HG02840 (cell line): Measurements from ENCODE around the gene SERTAD2.
A peak's percentile ranks its signal among the peaks of the same experiment; 100 is the strongest.

Source experiments
- ATAC-seq: cut with Tn5 transposase; IDR thresholded peaks from one replicate; pipeline ENCODE4 v1.9.1; 2021; ENCODE audit warnings: mild to moderate bottlenecking, moderate library complexity, moderate number of reproducible peaks; ENCODE audit not compliant: unreplicated experiment, low FRiP score

The SERTAD2 gene

DNA sequence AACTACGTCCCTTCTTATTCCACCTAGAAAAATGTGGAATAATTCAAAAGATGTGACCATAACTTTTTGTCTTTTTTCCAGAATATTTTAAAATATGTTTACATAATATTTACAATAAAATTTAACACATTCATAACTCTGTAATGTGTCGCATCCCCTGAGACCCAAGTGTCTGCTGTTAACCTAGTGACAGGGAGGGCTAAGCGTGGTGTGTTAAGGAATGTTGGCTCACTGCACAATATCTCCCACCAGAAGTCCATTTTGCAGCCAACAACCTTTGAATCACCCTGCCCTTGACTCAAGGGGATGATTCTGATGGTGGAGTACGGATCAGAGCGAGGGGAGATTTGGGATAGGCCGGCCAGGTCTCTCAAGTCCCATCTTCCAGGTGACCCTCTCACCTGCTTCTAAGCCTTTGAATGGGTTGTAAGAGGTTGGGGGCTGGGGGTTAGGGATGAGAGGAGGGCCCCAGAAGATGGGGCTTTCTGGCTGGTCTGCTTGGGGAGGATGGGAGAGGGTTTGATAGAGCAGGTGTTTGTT lies 43.3 kb downstream of the SERTAD2 start:
- no peak for ATAC-seq

DNA sequence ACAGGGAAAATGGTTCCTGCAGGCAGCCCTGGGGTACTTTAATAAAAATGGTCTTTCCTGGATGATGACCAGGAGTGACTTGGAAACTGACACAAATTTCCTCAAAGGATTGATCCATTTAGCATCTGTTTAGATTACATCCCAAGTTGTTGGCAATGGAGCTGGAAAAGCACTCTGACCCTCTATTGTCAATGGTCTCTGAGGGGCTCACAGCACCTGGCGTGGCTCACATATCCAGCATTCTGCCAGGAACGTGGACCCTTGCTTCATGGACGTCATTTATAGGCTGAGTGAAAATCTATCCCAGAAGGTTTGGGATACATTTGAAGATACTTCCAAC lies 43.8 kb downstream of the SERTAD2 start:
- no peak for ATAC-seq

- ATAC-seq = peak; percentile 37
Observed at GRCh38 chr2:64609227-64609941, 44.3 kb downstream of the SERTAD2 start.

DNA sequence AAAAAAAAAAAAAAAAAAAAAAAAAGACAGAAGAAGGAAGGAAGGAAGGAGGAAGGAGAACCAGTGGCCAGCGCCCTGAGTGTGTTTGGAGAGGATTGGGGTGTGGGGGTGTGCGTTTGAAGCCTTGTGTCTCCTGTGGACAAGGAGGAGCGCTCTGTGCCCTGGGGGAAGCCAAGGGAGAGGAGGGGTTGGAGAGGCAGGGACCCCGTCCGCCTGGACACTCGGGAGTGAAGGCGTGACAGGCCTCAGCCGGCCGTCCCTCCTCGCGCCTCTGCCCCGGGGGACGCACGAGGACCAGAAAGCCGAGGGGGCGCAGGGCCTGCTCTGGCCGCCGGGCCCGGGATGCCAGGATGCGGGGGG lies 44.9 kb downstream of the SERTAD2 start:
- no peak for ATAC-seq

DNA sequence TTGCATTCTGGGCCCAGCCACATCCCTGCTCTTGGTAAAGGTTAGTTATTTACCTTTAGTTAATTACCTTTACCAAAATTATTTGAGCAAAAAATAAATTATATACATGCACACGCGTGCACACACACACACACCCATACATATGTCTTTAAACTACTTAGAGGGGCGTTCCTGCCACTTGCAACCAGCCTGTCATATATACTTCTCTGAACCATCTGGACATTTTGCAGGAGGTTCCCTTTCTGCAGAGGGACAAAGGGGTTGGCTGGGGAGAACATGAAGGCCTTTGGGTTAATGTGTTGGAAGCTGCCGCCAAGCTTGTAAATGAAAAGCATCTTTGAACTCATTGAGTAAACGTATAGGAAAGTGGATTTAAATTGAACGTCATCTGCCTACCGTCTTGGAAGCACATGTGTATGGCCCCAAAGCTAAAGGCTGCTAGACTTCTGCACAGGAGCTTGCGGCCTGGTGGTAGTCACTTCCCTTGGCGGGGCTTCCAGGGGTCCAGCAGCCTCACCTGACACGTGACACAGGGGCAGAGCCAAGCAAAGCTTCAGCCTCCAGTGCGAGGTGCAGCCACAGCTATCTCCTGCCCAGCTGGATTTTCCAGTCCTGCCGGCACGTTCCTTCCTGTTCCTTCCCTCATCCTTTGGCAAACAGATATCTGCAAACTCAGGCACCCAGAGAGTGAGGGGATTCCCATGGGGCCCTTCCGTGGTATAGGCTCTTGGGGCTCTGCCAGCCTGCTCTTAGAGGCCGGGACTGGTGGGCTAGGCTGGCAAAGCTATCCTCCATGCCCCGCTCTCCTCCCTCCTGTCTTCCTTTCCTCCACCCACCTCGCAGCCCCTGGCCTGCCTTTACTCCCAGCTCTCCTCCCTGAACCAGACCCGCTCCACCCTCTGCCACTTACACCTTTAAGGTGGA lies 46.1 kb downstream of the SERTAD2 start:
- ATAC-seq = no peak

DNA sequence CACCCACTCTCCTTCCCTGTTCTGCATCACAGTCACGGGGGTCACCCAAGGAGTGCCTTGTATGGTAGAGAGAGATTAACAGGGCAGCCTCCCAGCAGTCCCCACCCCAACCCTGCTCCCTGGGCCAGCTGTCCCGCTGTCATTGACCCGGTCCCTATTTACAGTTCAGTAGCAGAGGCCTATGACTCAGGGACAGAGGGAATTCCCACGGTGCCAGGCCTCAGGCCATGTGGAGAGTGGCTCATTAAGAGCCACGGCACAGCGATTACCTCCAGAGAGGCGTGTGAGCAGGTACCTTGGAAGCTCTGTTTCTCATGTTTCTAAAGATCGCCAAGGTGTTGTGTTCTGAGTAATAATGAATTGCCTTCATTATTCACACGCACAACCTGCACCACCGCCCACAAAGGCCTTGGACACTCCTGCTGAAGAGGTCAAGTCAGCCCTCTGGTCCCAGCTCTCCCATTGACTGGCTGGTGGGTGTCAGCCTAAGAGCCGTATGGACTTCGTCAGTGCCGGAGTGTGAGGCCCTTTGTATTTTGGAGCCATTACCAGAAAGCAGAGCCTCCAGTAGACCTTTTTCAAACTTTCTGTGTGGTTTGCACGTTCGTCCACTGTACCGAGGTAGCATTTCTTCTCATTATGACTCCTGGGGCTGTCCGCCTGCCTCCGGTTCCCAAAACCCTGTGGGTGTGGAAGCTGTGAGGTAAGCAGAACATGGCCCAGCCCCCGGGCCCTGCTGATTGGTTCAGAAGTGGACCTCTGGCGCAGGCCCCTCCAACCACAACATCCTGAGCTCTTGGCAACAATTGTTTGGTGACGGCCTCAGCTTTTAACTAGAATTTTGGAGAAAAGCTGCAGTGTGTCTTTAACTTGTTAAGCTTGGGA lies 47.0 kb downstream of the SERTAD2 start:
- ATAC-seq = peak; percentile 82

- no peak for ATAC-seq
Observed at GRCh38 chr2:64605991-64606478, 47.7 kb downstream of the SERTAD2 start.

GRCh38 chr2:64605026-64605471 lies 48.7 kb downstream of the SERTAD2 start:
- no peak for ATAC-seq

DNA sequence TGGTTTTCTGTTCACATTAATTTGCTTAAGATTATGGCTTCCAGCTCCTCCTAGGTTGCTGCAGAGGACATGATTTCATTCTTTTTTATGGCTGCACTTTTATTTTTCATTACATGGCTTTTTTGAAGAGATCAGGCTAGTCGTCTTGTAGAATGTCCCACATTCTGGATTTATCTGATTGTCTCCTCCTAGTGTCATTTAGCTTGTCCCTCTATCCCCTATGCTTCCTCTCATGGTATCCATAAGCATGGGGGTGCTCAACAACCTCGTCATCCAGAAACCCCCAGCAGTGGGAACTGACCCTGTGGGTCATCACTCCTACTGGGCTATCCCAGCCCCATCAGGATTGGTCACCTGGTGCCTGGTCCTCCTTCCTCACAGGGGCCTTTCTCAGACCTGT lies 49.6 kb downstream of the SERTAD2 start:
- no peak for ATAC-seq

- no peak for ATAC-seq
Observed at GRCh38 chr2:64602436-64602835, 51.3 kb downstream of the SERTAD2 start.

- no peak for ATAC-seq
Observed at GRCh38 chr2:64601785-64602391, 51.8 kb downstream of the SERTAD2 start.

DNA sequence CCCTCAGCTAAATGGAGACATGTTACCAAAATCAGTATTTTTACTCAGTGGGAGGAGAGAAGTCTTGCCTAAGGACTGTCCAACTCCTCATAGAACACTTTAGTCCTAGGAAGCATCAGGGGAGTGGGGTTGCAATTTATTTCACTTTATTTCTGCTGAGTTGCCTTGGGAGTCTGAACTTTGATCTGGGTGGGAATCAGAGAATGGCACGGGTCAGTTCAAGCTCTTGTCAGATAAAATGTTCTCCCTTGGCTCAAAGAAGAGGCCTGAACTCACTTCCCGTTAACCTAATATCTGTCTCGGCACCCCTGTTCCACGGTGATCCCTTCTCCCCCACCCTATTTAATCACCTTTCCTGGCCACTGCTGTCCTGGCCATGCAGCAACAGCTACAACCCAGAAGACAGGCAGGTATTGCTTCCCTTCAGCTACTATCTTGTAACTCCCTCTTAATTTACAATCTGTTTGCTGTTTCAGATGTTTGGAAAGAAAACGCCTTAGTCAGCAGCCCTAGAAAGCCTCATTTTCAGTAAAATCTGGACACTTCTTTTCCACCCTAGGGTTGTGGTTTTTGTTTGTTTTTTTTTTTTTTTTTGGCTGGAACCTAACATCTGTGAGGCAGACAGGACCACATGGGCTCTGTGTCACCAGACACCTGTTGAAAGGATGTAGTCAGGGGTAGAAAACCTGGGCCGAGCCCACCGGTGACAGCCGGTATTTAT lies 52.5 kb downstream of the SERTAD2 start:
- no peak for ATAC-seq

DNA sequence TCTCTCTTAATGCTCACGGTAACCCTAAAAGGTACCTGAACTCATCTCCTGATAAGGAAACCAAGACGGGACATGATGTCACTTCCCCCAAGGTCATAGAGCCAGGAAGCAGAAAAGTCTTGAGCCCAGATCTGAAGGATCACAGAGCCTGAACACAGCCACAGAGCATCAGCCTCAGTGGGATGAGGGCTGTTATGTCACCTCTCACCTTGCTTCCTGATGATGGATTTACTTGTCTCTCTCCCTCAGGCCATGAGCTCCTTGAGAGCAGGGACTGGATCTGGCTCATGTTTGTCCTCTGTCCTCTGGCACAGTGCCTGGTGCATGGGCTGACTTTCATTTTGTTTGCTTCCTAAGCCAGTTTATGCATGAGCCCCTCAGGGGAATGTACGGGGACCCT lies 54.2 kb downstream of the SERTAD2 start:
- no peak for ATAC-seq

- no peak for ATAC-seq
Observed at GRCh38 chr2:64598226-64598625, 55.5 kb downstream of the SERTAD2 start.

DNA sequence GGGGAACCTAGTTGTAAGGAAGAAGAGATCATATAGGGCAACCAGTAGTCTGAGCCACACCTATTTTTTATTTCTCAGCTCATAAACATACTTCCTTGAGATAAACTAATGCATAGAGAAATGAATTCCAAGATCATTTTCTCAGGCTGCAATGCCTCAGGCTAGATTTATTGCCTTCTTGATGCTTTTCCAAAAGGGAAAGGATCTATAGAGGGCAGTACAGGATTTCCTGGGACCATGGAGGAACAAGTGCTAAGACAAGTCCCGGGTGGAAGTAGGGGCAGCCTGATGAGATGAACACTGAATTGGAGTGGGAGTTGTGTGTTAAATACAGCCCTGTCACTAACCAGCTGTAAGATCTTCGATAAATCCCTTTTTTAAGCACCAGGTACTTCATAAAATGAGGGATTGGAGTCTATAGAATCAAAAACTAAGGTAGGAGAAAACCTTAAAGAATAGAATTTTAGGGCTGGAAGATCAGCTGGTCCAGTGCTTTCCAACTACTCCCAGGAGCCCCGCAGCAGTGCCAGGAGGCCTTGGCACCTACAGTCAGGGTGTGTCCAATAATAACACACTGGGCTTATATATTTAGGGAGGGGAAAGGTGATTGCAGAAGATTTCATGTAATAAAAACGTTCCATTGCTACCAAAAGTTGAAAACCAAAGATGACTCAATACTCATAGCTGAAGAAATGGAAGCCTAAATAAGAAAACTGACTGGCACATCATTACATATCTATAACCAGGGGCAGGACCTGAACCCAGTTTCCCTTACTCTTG lies 58.1 kb downstream of the SERTAD2 start:
- no peak for ATAC-seq

GRCh38 chr2:64594226-64594989 lies 59.3 kb downstream of the SERTAD2 start:
- ATAC-seq = no peak

- no peak for ATAC-seq
Observed at GRCh38 chr2:64593035-64593655, 60.6 kb downstream of the SERTAD2 start.
